Measurements from ENCODE around the gene LYST.
A peak's percentile ranks its signal among the peaks of the same experiment; 100 is the strongest.

The LYST gene

DNA sequence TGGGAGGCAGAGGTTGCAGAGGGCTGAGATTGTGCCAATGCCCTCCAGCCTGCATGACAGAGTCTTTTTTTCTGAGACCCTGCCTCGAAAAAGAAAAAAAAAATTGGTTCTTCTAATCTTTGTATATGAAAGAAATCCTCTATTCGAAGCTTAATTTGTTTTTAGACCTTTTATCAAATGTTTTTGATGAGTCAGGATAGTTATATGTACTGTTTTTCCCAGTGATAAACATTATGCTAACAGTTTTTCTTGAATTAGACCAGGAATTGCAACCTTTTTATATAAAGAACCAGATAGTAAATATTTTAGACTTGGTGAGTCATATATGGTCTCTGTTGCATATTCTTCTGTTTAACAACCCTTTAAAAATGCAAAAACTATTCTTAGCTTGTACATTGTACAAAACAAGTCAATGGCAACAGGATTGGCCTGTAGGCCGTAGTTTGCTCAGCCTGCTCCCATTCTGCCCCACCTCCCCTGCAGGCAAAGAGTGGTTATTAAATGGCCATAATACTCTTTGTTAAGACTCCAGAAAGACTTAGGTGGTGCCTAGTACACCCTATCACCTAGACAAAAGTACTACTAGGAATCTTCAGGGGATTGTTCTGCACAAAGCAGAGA, 45.2 kb downstream of the LYST start:
- Histone ChIP-seq H3K4me3 (ENCODE audit: insufficient read depth in 1 of 2, low read depth in 1 of 2, low read length in 2 of 2) (no peak overlapping the region), H3K36me3 (ENCODE audit: control insufficient read depth in 1 of 2, insufficient read depth in 2 of 2, low read depth in 1 of 2, low read length in 2 of 2) (peaks cover 0 to 47% of the 10 kb centered on the region in 2 experiments), H3K79me1 (replicated peaks; ENCODE audit: low read length, poor library complexity, severe bottlenecking) (no peaks in the 10 kb centered on the region), H3K4me2 (ENCODE audit: low read length, poor library complexity, severe bottlenecking) (no peak overlapping the region), H3K14ac (ENCODE audit: low read length in 2 of 2) (no peak overlapping the region), H3K23ac (ENCODE audit: low read length in 2 of 2) (no peak overlapping the region), H3K27me3 (ENCODE audit: control insufficient read depth in 1 of 2, insufficient read depth in 1 of 2, low read length in 2 of 2) (no peaks in the 10 kb centered on the region), H2AFZ (ENCODE audit: low read depth, low read length) (no peak overlapping the region), H4K8ac (ENCODE audit: low read length) (no peak overlapping the region), H3K9ac (ENCODE audit: low read length) (peak overlapping the region; percentile 7), H3K4ac (ENCODE audit: low read depth in 1 of 2, low read length in 2 of 2) (no peak overlapping the region), H2BK15ac (ENCODE audit: low read depth, poor library complexity, severe bottlenecking) (no peak overlapping the region), H2BK12ac (ENCODE audit: low read length in 2 of 2) (no peak overlapping the region), H2BK5ac (ENCODE audit: low read depth, low read length, poor library complexity, severe bottlenecking) (no peak overlapping the region), H2AK5ac (ENCODE audit: low read length, severe bottlenecking) (no peak overlapping the region), H4K91ac (ENCODE audit: low read length) (no peak overlapping the region), H3K27ac (ENCODE audit: low read length, poor library complexity, severe bottlenecking) (no peak overlapping the region), H3K9me3 (ENCODE audit: control insufficient read depth, low read length) (no peaks in the 10 kb centered on the region), H2BK120ac (ENCODE audit: low read depth, low read length) (no peak overlapping the region), H3K18ac (ENCODE audit: low read depth in 1 of 2, low read length in 2 of 2) (peak overlapping the region in 1 of 2 experiments; percentile 49), H3K4me1 (ENCODE audit: control insufficient read depth, insufficient read depth, low read depth, low read length) (no peaks in the 10 kb centered on the region)
- DNase-seq: peak; percentile 63
- 89% methylated on average over 1 of the region's 3 CpGs for WGBS

DNA sequence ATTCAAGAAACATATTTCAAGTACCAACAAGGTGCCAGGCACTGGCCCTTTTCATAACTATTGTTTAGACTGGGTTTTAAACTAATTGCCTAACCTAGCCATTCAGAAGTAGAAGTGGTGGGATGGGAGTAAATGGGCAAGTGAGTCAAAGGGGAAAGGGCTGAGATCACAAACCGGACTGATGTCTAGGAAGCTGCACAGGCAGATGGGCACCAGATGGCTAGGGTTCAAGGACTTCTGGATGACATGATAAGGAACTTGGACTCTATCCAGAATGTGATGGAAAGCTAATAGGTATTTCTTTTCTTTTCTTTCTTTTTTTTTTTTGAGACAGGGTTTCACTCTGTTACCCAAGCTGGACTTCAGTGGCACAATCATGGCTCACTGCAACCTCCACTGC, 46.6 kb downstream of the LYST start:
- DNase-seq: no peak
- no peak overlapping the region for H2BK5ac ChIP-seq (ENCODE audit: low read depth, low read length, poor library complexity, severe bottlenecking)
- no peak overlapping the region for H3K27ac ChIP-seq (ENCODE audit: low read length, poor library complexity, severe bottlenecking)
- no peak overlapping the region for H2AK5ac ChIP-seq (ENCODE audit: low read length, severe bottlenecking)
- 83% methylated on average over 1 of the region's 1 CpG for WGBS
- no peak overlapping the region for H2BK12ac ChIP-seq (ENCODE audit: low read length in 2 of 2)
- no peak overlapping the region for H2AFZ ChIP-seq (ENCODE audit: low read depth, low read length)
- H3K4me3 ChIP-seq (ENCODE audit: insufficient read depth in 1 of 2, low read depth in 1 of 2, low read length in 2 of 2): no peak overlapping the region
- no peak overlapping the region for H2BK120ac ChIP-seq (ENCODE audit: low read depth, low read length)
- H3K9me3 ChIP-seq (ENCODE audit: control insufficient read depth, low read length): no peaks in the 10 kb centered on the region
- H3K27me3 ChIP-seq (ENCODE audit: control insufficient read depth in 1 of 2, insufficient read depth in 1 of 2, low read length in 2 of 2): no peaks in the 10 kb centered on the region
- H3K18ac ChIP-seq (ENCODE audit: low read depth in 1 of 2, low read length in 2 of 2): peak overlapping the region; percentile 49 to 54
- H3K36me3 ChIP-seq (ENCODE audit: control insufficient read depth in 1 of 2, insufficient read depth in 2 of 2, low read depth in 1 of 2, low read length in 2 of 2): peaks cover 0 to 34% of the 10 kb centered on the region in 2 experiments
- H3K14ac ChIP-seq (ENCODE audit: low read length in 2 of 2): no peak overlapping the region
- H3K23ac ChIP-seq (ENCODE audit: low read length in 2 of 2): no peak overlapping the region
- no peak overlapping the region for H3K4ac ChIP-seq (ENCODE audit: low read depth in 1 of 2, low read length in 2 of 2)
- H3K4me1 ChIP-seq (ENCODE audit: control insufficient read depth, insufficient read depth, low read depth, low read length): no peaks in the 10 kb centered on the region
- H3K9ac ChIP-seq (ENCODE audit: low read length): no peak overlapping the region
- H4K91ac ChIP-seq (ENCODE audit: low read length): no peak overlapping the region
- H3K79me1 ChIP-seq (replicated peaks; ENCODE audit: low read length, poor library complexity, severe bottlenecking): no peaks in the 10 kb centered on the region
- no peak overlapping the region for H2BK15ac ChIP-seq (ENCODE audit: low read depth, poor library complexity, severe bottlenecking)
- H3K4me2 ChIP-seq (ENCODE audit: low read length, poor library complexity, severe bottlenecking): no peak overlapping the region
- H4K8ac ChIP-seq (ENCODE audit: low read length): no peak overlapping the region

DNA sequence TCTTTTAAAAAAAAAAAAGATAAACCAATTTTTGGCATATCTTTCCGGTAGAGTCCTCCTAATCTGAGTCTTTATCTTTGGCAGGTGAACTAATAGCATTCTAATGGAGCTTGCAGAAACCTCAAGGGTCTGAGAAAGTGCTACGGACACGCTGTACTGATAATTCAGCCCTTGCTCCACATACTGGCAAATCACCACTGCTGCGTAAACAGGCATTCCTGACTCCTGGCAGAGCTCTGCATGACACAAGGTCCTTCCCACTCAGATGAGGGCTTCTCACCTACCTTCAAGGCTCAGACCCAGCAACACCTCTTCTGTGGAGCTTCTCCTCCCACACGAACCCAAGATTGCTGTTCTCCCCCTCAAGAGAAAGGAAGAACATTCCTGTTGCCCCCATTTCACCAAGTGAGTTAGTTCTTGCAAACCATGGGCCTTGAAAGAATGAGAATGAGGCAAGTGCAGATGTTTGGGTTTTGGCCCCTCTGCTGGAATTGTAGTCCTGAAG, 48.0 kb downstream of the LYST start:
- Histone ChIP-seq H3K23ac (ENCODE audit: low read length in 2 of 2) (no peak overlapping the region), H3K79me1 (replicated peaks; ENCODE audit: low read length, poor library complexity, severe bottlenecking) (no peaks in the 10 kb centered on the region), H2BK12ac (ENCODE audit: low read length in 2 of 2) (no peak overlapping the region), H2BK5ac (ENCODE audit: low read depth, low read length, poor library complexity, severe bottlenecking) (no peak overlapping the region), H3K4me2 (ENCODE audit: low read length, poor library complexity, severe bottlenecking) (no peak overlapping the region), H3K4ac (ENCODE audit: low read depth in 1 of 2, low read length in 2 of 2) (no peak overlapping the region), H3K36me3 (ENCODE audit: control insufficient read depth in 1 of 2, insufficient read depth in 2 of 2, low read depth in 1 of 2, low read length in 2 of 2) (peaks cover 0 to 28% of the 10 kb centered on the region in 2 experiments), H2AK5ac (ENCODE audit: low read length, severe bottlenecking) (no peak overlapping the region), H2BK15ac (ENCODE audit: low read depth, poor library complexity, severe bottlenecking) (no peak overlapping the region), H2BK120ac (ENCODE audit: low read depth, low read length) (no peak overlapping the region), H3K9me3 (ENCODE audit: control insufficient read depth, low read length) (no peaks in the 10 kb centered on the region), H3K4me1 (ENCODE audit: control insufficient read depth, insufficient read depth, low read depth, low read length) (no peaks in the 10 kb centered on the region), H3K18ac (ENCODE audit: low read depth in 1 of 2, low read length in 2 of 2) (no peak overlapping the region), H3K27me3 (ENCODE audit: control insufficient read depth in 1 of 2, insufficient read depth in 1 of 2, low read length in 2 of 2) (no peaks in the 10 kb centered on the region), H4K91ac (ENCODE audit: low read length) (no peak overlapping the region), H4K8ac (ENCODE audit: low read length) (no peak overlapping the region), H3K14ac (ENCODE audit: low read length in 2 of 2) (no peak overlapping the region), H2AFZ (ENCODE audit: low read depth, low read length) (no peak overlapping the region), H3K9ac (ENCODE audit: low read length) (no peak overlapping the region), H3K4me3 (ENCODE audit: insufficient read depth in 1 of 2, low read depth in 1 of 2, low read length in 2 of 2) (no peak overlapping the region), H3K27ac (ENCODE audit: low read length, poor library complexity, severe bottlenecking) (no peak overlapping the region)
- no peak for DNase-seq
- 96% methylated on average over 5 of the region's 5 CpGs for WGBS

DNA sequence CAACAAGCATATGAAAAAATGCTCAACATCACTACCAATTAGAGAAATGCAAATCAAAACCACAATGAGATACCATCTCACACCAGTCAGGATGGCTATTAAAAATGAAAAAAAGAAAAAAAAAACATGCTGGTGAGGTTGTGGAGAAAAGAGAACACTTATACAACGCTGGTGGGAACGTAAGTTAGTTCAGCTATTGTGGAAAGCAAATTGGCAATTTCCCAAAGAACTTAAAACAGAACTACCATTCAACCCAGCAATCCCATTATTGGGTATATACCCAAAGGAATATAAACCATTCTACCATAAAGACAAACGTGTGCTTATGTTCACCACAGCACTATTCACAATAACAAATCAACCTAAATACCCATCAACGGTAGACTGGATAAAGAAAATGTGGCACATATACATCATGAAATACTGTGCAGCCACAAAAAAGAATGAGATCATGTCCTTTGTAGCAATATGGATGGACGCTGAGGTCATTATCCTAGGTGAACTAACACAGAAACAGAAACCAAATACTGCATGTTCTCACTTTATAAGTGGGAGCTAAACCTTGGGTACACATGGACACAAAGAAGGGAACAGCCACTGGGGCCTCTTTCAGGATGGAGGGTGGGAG, 49.5 kb downstream of the LYST start:
- H3K4me3 ChIP-seq (ENCODE audit: insufficient read depth in 1 of 2, low read depth in 1 of 2, low read length in 2 of 2): no peak overlapping the region
- no peaks in the 10 kb centered on the region for H3K9me3 ChIP-seq (ENCODE audit: control insufficient read depth, low read length)
- H3K27me3 ChIP-seq (ENCODE audit: control insufficient read depth in 1 of 2, insufficient read depth in 1 of 2, low read length in 2 of 2): no peaks in the 10 kb centered on the region
- peaks cover 0 to 31% of the 10 kb centered on the region in 2 experiments for H3K36me3 ChIP-seq (ENCODE audit: control insufficient read depth in 1 of 2, insufficient read depth in 2 of 2, low read depth in 1 of 2, low read length in 2 of 2)
- no peaks in the 10 kb centered on the region for H3K4me1 ChIP-seq (ENCODE audit: control insufficient read depth, insufficient read depth, low read depth, low read length)
- no peak overlapping the region for H3K27ac ChIP-seq (ENCODE audit: low read length, poor library complexity, severe bottlenecking)
- no peak overlapping the region for H2AFZ ChIP-seq (ENCODE audit: low read depth, low read length)
- no peak overlapping the region for H2BK12ac ChIP-seq (ENCODE audit: low read length in 2 of 2)
- 88% methylated on average over 4 of the region's 5 CpGs for WGBS
- H3K79me1 ChIP-seq (replicated peaks; ENCODE audit: low read length, poor library complexity, severe bottlenecking): no peaks in the 10 kb centered on the region
- H3K4ac ChIP-seq (ENCODE audit: low read depth in 1 of 2, low read length in 2 of 2): no peak overlapping the region
- H3K23ac ChIP-seq (ENCODE audit: low read length in 2 of 2): no peak overlapping the region
- no peak overlapping the region for H2BK120ac ChIP-seq (ENCODE audit: low read depth, low read length)
- H2BK15ac ChIP-seq (ENCODE audit: low read depth, poor library complexity, severe bottlenecking): no peak overlapping the region
- H4K91ac ChIP-seq (ENCODE audit: low read length): no peak overlapping the region
- no peak overlapping the region for H3K4me2 ChIP-seq (ENCODE audit: low read length, poor library complexity, severe bottlenecking)
- no peak overlapping the region for H3K18ac ChIP-seq (ENCODE audit: low read depth in 1 of 2, low read length in 2 of 2)
- no peak for DNase-seq
- H4K8ac ChIP-seq (ENCODE audit: low read length): no peak overlapping the region
- no peak overlapping the region for H2AK5ac ChIP-seq (ENCODE audit: low read length, severe bottlenecking)
- no peak overlapping the region for H3K14ac ChIP-seq (ENCODE audit: low read length in 2 of 2)
- H3K9ac ChIP-seq (ENCODE audit: low read length): no peak overlapping the region
- H2BK5ac ChIP-seq (ENCODE audit: low read depth, low read length, poor library complexity, severe bottlenecking): no peak overlapping the region

Data from mesenchymal stem cell (in vitro differentiated cells and primary cell).